NCI-H446 (cell line): Measurements from ENCODE around the gene VAMP4.

Source experiments
- DNase-seq, 2 experiments: peaks; one replicate each; lab custom pipeline; 2025; lab: John Stamatoyannopoulos, UW

The VAMP4 gene, protein sequence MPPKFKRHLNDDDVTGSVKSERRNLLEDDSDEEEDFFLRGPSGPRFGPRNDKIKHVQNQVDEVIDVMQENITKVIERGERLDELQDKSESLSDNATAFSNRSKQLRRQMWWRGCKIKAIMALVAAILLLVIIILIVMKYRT

DNA sequence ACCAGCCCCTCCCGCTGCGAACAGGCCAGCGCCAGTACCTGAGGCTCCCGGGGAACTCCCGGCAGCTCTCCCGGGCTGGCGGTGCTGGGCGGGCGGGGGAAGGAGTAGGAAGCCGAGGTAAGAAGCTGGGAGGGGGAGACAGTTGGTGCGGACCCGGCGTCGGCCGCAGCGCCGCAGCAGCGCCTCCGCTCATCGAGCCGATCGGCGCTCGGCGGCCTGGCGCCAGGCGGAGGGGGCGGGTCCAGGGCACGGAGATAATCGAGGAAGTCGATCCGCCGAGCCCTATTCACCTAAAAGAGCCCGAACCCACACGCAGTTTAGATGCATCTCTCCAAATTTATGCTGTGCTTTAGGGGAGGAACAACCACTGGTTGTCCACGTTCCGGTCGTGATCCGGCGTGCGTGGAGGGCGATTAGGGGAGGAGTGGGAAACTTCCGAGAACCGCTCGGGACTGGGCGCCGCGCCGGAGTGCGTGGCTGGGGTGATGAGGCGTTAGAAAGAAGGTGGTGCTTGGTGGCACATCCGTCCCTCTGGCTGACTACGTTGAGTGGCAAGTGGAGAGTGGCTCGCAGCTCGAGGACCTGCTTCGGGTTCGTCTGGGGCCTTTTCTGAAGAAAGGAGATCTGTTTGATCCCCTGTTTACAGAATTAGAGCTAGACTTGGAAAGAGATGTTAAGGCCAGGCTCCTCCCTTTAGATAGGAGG, at the start of gene VAMP4:
VAMP4 (minus strand) TSS at position 194 of the 705 bp plus-strand sequence. CDS start 3,651 bp downstream, outside the sequence.
- DNase-seq, result peak; percentile 81 to 89

- DNase-seq, result no peak
Observed at GRCh38 chr1:171790318-171790717, 48.5 kb upstream of the VAMP4 start.

DNA sequence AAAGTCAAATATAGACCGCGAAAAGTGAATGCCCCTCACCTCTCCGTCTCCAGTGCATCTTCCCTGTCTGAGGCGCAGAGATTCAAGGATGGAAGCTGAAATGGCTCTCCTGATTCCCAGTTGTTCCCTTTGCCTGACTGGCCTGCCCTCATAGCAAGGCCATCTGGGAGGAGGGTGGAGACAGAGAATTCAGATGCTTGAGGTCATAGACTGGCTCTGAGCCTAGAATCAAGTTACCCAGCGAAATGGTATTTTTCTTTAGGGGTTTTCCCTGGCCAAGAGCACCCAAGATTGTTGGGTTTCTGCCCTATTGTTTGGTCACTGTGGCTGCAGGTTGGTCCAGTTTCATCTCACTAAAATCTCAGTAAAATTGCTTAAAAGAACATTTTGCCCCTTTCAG, 46.8 kb upstream of the VAMP4 start:
- no peak for DNase-seq

- no peak for DNase-seq
Observed at GRCh38 chr1:171787686-171788480, 46.0 kb upstream of the VAMP4 start.

DNA sequence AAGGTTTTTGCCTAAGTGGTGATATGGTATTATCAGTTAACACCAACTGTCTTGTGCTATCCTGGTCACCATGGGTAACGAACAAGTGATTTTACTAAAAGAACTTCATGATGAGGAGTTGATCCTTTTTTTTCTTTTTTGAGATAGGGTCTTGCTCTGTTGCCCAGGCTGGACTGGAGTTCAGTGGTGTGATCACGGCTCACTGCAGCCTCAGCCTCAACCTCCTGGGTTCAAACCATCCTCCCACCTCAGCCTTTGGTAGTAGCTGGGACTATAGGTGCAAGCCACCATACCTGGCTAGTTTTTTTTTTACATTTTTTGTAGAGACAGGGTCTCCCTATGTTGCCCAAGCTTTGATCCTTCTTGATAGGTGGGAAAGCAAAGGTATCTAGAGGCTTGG, 44.7 kb upstream of the VAMP4 start:
- no peak for DNase-seq

DNA sequence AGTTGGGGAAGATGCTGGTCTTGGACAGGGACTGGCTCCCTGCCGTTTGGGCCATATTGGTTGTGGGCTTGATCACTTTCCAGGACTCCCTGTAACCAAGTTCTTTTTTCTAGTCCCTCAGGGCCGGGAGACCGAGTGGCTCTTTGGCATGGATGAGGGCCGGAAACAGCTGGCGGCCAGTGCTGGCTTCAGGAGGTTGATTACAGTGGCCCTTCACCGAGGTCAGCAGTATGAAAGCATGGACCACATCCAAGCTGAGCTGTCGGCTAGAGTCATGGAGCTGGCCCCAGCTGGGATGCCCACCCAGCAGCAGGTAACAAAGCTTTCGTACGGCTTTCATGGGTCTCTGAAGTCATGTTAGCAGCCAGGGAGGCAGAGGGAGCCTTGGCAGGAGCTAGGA, 43.9 kb upstream of the VAMP4 start:
- DNase-seq, result no peak

GRCh38 chr1:171784784-171785183, 42.9 kb upstream of the VAMP4 start:
- DNase-seq, result no peak

- DNase-seq, result no peak
Observed at GRCh38 chr1:171783816-171784530, 42.1 kb upstream of the VAMP4 start.

GRCh38 chr1:171781176-171781875, 39.5 kb upstream of the VAMP4 start, which contains the start of gene METTL13:
Gene METTL13 (plus strand): TSS chr1:171781660. CDS start chr1:171781968, 308 bp downstream.
- peak; percentile 99 for DNase-seq

DNA sequence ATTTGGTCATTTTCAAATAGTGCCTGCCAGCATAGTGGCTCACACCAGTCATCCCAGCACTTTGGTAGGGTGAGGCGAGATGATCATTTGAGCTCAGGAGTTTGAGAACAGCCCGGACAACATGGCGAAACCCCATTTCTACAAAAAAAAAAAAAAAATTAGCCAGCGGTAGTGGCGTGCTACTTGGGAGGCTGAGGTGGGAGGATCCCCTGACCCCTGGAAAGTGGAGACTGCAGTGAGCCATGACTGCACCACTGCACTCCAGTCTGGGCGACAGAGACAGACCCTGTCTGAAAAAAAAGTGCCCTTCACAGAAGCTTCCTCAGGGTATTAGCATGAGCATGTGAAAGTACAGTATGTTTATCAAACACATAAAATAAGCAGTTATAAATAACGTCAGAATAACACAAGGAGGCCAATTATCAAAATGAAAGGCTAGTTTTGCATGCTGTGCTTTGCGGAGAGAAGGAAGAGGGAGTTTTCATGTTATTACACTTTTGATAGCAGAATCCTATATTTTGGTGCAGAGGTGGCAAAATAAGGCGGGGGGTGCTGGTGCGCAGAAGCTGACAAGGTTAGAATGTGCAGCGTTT, 38.8 kb upstream of the VAMP4 start:
- DNase-seq, result no peak

DNA sequence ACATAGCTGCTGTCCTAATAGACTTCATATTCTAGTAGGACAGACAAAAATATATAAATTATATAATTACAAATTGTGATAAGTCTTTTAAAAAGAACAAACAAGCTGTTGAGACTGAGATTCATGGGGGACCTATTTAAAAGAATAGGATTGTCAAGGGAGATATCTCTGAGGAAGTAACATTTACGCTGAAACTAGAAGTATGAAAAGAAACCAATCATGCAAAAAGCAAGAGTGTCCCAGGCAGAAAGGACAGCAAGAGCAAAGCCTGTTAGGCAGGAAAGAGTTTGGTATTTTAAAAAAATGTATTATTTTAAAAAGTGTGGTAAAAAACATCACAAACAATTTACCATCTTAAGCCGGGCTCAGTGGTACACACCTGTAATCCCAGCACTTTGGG, 30.4 kb upstream of the VAMP4 start:
- DNase-seq, result no peak

DNA sequence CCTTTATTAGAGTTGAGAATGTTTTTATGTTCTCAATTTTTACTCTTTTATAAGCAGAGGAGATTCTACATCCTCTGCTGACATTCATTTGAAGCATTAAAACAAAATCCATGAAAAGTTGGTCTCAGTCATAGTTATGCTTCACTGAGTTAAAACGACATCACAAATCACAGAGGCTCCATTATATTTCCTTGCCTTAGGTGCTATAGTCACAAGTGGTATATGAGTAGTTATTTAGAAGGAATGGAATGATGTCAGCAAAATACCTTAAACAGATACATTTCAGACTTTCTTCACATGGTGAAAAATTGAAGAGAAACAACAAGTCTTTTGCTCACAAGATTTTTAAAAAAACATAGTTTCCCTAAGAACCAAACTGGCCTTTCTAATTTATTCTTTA, 27.9 kb upstream of the VAMP4 start:
- DNase-seq, result no peak

- peak; percentile 58 to 70 for DNase-seq
Observed at GRCh38 chr1:171769171-171769570, 27.3 kb upstream of the VAMP4 start.

- DNase-seq, result no peak
Observed at GRCh38 chr1:171763764-171764163, 21.9 kb upstream of the VAMP4 start.

- no peak for DNase-seq
Observed at GRCh38 chr1:171762143-171762563, 20.3 kb upstream of the VAMP4 start.

- DNase-seq, result no peak
Observed at GRCh38 chr1:171758011-171758410, 16.1 kb upstream of the VAMP4 start.

- DNase-seq, result no peak
Observed at GRCh38 chr1:171756856-171757255, 15.0 kb upstream of the VAMP4 start.

GRCh38 chr1:171754971-171755370, 13.1 kb upstream of the VAMP4 start:
- DNase-seq, result peak in 1 of 2 experiments; percentile 22

GRCh38 chr1:171754353-171754705, 12.5 kb upstream of the VAMP4 start:
- peak in 1 of 2 experiments; percentile 35 for DNase-seq

GRCh38 chr1:171753685-171754352, 12.0 kb upstream of the VAMP4 start:
- DNase-seq, result no peak

GRCh38 chr1:171753182-171753581, 11.3 kb upstream of the VAMP4 start:
- DNase-seq, result no peak
